HepG2 (cell line): ENCODE measurements around the gene BSG. TPM values are rescaled to one million over a fixed set of nuclear protein-coding genes. Genes with fewer than 3 reads are reported as not detected.

Source experiments
- ATAD3A ChIP-seq: sonication (generic); formaldehyde crosslinking; IDR thresholded peaks from 2 replicates; pipeline ENCODE4 v1.4.0; 2020; ENCODE audit warnings: missing genetic modification reagents
- CREM ChIP-seq, 2 experiments: sonication (generic) in 1 of 2; formaldehyde crosslinking in 1 of 2; IDR thresholded peaks; 2 replicates each; pipeline versions ENCODE4 v1.4.0 to v1.6.1; 2016 to 2020; ENCODE audit warnings: antibody characterized with exemption in 1 of 2, mild to moderate bottlenecking in 1 of 2, missing genetic modification reagents in 1 of 2
- FIP1L1 ChIP-seq: fragments of 200-400 bp; formaldehyde crosslinking; IDR thresholded peaks from 2 replicates; pipeline ENCODE4 v1.6.1; 2018; ENCODE audit warnings: low read depth, mild to moderate bottlenecking, low read length, moderate library complexity, borderline replicate concordance; ENCODE audit not compliant: insufficient read depth
- FOXM1 ChIP-seq: sonication (generic); formaldehyde crosslinking; IDR thresholded peaks from 2 replicates; pipeline ENCODE4 v1.5.0; 2020; ENCODE audit warnings: missing genetic modification reagents
- GABPB1 ChIP-seq: IDR thresholded peaks from 2 replicates; pipeline ENCODE4 v1.6.1; 2016; ENCODE audit warnings: mild to moderate bottlenecking, missing genetic modification reagents, moderate library complexity, missing compliant biosample characterization
- HNRNPH1 ChIP-seq: fragments of 200-400 bp; formaldehyde crosslinking; optimal IDR thresholded peaks from 2 replicates; pipeline ENCODE3; 2017; ENCODE audit warnings: mild to moderate bottlenecking, low read depth, low read length
- ISX ChIP-seq: sonication (generic); formaldehyde crosslinking; conservative IDR thresholded peaks from 2 replicates; pipeline ENCODE4 v1.5.0; 2020; ENCODE audit warnings: missing genetic modification reagents
- MIXL1 ChIP-seq: IDR thresholded peaks from 2 replicates; pipeline ENCODE4 v1.6.1; 2016
- MLLT10 ChIP-seq: sonication (generic); formaldehyde crosslinking; IDR thresholded peaks from 2 replicates; pipeline ENCODE4 v1.4.0; 2020; ENCODE audit warnings: missing genetic modification reagents
- MTA1 ChIP-seq: sonication (generic); formaldehyde crosslinking; IDR thresholded peaks from 2 replicates; pipeline ENCODE4 v1.4.0; 2020; ENCODE audit warnings: missing genetic modification reagents, mild to moderate bottlenecking, borderline replicate concordance
- MYC ChIP-seq: sonication (generic); formaldehyde crosslinking; IDR thresholded peaks from 2 replicates; pipeline ENCODE4 v1.9.0; 2021; ENCODE audit warnings: missing genetic modification reagents, borderline replicate concordance
- MYNN ChIP-seq: sonication (generic); formaldehyde crosslinking; IDR thresholded peaks from 2 replicates; pipeline ENCODE4 v1.4.0; 2020; ENCODE audit warnings: mild to moderate bottlenecking, low read depth, missing genetic modification reagents
- RARG ChIP-seq: sonication (generic); formaldehyde crosslinking; IDR thresholded peaks from 2 replicates; pipeline ENCODE4 v1.4.0; 2020; ENCODE audit warnings: low read depth, mild to moderate bottlenecking, missing genetic modification reagents
- RORA ChIP-seq: sonication (generic); formaldehyde crosslinking; IDR thresholded peaks from 2 replicates; pipeline ENCODE4 v1.5.0; 2020; ENCODE audit warnings: mild to moderate bottlenecking, missing genetic modification reagents, moderate library complexity
- SP1 ChIP-seq, 2 experiments: fragments of 450-650 bp in 1 of 2; sonication (generic) in 1 of 2; formaldehyde crosslinking in 1 of 2; IDR thresholded peaks; 2 replicates each; pipeline versions ENCODE4 v1.4.0 to v1.6.1; 2016 to 2020; ENCODE audit warnings: missing genetic modification reagents in 1 of 2
- ZNF354B ChIP-seq: sonication (generic); formaldehyde crosslinking; IDR thresholded peaks from 2 replicates; pipeline ENCODE4 v1.8.0; 2022; ENCODE audit warnings: mild to moderate bottlenecking, missing genetic modification reagents
- ZNF430 ChIP-seq: sonication (generic); formaldehyde crosslinking; IDR thresholded peaks from 2 replicates; pipeline ENCODE4 v1.9.0; 2021; ENCODE audit warnings: mild to moderate bottlenecking, missing genetic modification reagents
- ZNF460 ChIP-seq: sonication (generic); formaldehyde crosslinking; IDR thresholded peaks from 2 replicates; pipeline ENCODE4 v1.5.1; 2020; ENCODE audit warnings: missing genetic modification reagents, mild to moderate bottlenecking, borderline replicate concordance
- ZNF546 ChIP-seq: sonication (generic); formaldehyde crosslinking; conservative IDR thresholded peaks from 2 replicates; pipeline ENCODE4 v1.8.1; 2023; ENCODE audit warnings: mild to moderate bottlenecking, missing genetic modification reagents
- ZNF605 ChIP-seq: sonication (generic); formaldehyde crosslinking; IDR thresholded peaks from 2 replicates; pipeline ENCODE4 v1.8.0; 2022; ENCODE audit warnings: mild to moderate bottlenecking, missing genetic modification reagents
- ZNF670 ChIP-seq: sonication (generic); formaldehyde crosslinking; IDR thresholded peaks from 2 replicates; pipeline ENCODE4 v1.8.0; 2022; ENCODE audit warnings: mild to moderate bottlenecking, missing genetic modification reagents, borderline replicate concordance
- ZSCAN29 ChIP-seq: sonication (generic); formaldehyde crosslinking; conservative IDR thresholded peaks from 2 replicates; pipeline ENCODE4 v1.4.0; 2020; ENCODE audit warnings: mild to moderate bottlenecking, missing genetic modification reagents
- polyA plus RNA-seq, 8 experiments: library from polyadenylated mRNA; depleted of rRNA in 3 of 8; stranded (reverse) in 7 of 8; unstranded in 1 of 8; fragments of >200 nt; fragmentation: Illumina TruSeq in 4 of 8; extraction: Trizol in 4 of 8; gene quantifications; 2 replicates each; pipeline versions ENCODE4 v1.2.1 to v1.2.3, GENCODE V29; 2011 to 2016; ENCODE audit warnings: low read depth in 4 of 8, missing spikeins in 1 of 8, mixed read lengths in 1 of 8; ENCODE audit not compliant: insufficient read depth in 1 of 8
- total RNA-seq, 5 experiments: library from RNA; depleted of rRNA; stranded (reverse); fragments of >200 nt; fragmentation: Illumina TruSeq; extraction: Trizol; gene quantifications; 2 replicates each; pipeline ENCODE4 v1.2.3, GENCODE V29; 2016; ENCODE audit warnings: low read depth in 1 of 5
- TF ChIP-seq, protein P1 (sequence below): sonication (generic); formaldehyde crosslinking; IDR thresholded peaks from 2 replicates; pipeline ENCODE4 v1.4.0; 2020; ENCODE audit warnings: missing genetic modification reagents
- TF ChIP-seq, protein P2 (sequence below): sonication (generic); formaldehyde crosslinking; IDR thresholded peaks from 2 replicates; pipeline ENCODE4 v1.8.1; 2022; ENCODE audit warnings: mild to moderate bottlenecking, missing genetic modification reagents

The BSG gene
- total and polyA plus RNA-seq, 2 of the 13 experiments (the other 11 are each of a cell fraction or from before 2014, with no cell fraction given) = 309 to 754 TPM

DNA sequence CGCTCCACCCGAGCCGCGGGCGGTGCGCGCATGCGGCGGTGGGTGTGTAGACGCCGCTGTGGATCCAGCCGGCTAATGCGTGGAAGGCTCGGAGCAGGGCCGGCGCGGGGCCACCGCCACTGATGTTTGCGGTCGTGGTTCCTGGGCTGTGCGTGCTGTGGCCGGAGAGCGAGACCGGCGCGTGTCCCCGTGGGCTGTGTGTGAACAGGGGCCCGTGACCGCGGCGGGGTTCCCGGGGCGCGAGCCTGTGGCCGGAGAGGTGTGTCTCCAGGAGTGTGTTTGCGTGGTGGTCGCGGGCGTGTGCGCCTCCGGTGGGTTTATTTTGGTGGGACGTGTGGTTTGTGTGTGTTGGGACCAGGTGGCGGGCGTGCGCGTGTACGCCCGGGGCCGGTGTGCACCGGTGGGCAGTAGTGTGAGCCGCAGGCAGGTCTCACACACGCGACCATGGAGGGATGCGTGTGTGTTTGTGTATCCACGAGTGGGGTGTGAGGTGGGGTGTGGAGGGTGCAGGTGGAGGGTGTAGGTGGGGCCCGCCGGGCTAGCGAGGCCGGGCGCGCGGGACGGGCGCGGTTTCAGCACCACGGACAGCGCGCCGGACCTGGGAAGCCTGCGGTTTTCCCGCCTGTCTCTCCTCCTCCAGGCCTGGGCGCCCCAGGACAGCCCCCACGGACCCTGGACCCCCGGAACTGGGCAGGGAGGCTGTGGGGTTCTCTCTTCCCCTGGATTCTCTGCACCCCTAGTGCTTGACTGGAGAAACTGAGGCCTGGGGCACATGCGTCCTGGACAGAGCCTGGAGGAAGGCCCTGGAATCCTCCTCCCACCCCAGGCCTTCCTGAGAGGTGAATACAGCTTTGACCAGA lies 18.9 kb downstream of the BSG start (continued):
- TF ChIP-seq, protein P1, sequence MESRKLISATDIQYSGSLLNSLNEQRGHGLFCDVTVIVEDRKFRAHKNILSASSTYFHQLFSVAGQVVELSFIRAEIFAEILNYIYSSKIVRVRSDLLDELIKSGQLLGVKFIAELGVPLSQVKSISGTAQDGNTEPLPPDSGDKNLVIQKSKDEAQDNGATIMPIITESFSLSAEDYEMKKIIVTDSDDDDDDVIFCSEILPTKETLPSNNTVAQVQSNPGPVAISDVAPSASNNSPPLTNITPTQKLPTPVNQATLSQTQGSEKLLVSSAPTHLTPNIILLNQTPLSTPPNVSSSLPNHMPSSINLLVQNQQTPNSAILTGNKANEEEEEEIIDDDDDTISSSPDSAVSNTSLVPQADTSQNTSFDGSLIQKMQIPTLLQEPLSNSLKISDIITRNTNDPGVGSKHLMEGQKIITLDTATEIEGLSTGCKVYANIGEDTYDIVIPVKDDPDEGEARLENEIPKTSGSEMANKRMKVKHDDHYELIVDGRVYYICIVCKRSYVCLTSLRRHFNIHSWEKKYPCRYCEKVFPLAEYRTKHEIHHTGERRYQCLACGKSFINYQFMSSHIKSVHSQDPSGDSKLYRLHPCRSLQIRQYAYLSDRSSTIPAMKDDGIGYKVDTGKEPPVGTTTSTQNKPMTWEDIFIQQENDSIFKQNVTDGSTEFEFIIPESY (CRISPR knock-in tag) = no peak
- TF ChIP-seq MLLT10 (CRISPR knock-in tag) = no peak
- TF ChIP-seq ZNF460 (CRISPR knock-in tag) = no peak
- no peak for TF ChIP-seq ZNF670 (CRISPR knock-in tag)
- TF ChIP-seq ZNF605 = peak; percentile 79; the same call in 1 of the 2 replicates
- TF ChIP-seq ZNF546 = peak; percentile 63; the same call in 1 of the 2 replicates
- TF ChIP-seq MIXL1 = no peak
- TF ChIP-seq FOXM1 (CRISPR knock-in tag) = no peak
- peak; percentile 67; the same call in 1 of the 2 replicates for TF ChIP-seq ZNF430 (CRISPR knock-in tag)
- TF ChIP-seq HNRNPH1 = no peak
- TF ChIP-seq CREM (IDR thresholded peaks at IDR 0.05) = no peak
- no peak for TF ChIP-seq CREM (CRISPR knock-in tag; IDR thresholded peaks at IDR 0.05)
- TF ChIP-seq MYNN (CRISPR knock-in tag) = no peak
- TF ChIP-seq RORA (CRISPR knock-in tag) = no peak
- TF ChIP-seq ATAD3A = no peak
- TF ChIP-seq FIP1L1 = no peak
- TF ChIP-seq SP1 (IDR thresholded peaks at IDR 0.05) = no peak
- TF ChIP-seq SP1 (CRISPR knock-in tag; IDR thresholded peaks at IDR 0.05) = no peak
- peak; percentile 57; the same call in 1 of the 2 replicates for TF ChIP-seq GABPB1 (CRISPR knock-in tag)
- TF ChIP-seq MYC (CRISPR knock-in tag) = no peak
- TF ChIP-seq RARG (CRISPR knock-in tag) = no peak
- TF ChIP-seq, protein P2, sequence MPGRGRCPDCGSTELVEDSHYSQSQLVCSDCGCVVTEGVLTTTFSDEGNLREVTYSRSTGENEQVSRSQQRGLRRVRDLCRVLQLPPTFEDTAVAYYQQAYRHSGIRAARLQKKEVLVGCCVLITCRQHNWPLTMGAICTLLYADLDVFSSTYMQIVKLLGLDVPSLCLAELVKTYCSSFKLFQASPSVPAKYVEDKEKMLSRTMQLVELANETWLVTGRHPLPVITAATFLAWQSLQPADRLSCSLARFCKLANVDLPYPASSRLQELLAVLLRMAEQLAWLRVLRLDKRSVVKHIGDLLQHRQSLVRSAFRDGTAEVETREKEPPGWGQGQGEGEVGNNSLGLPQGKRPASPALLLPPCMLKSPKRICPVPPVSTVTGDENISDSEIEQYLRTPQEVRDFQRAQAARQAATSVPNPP (CRISPR knock-in tag) = no peak
- no peak for TF ChIP-seq ZNF354B
- no peak for TF ChIP-seq MTA1
- no peak for TF ChIP-seq ZSCAN29 (CRISPR knock-in tag)
- peak; percentile 88; the same call in 1 of the 2 replicates for TF ChIP-seq ISX (CRISPR knock-in tag)
